GM12873 (cell line): ENCODE results near the gene INPP5A.

Experiments
- CTCF ChIP-seq: IDR thresholded peaks from 2 replicates; pipeline ENCODE4 v1.5.1; 2012; ENCODE audit warnings: low read depth, mild to moderate bottlenecking, moderate library complexity, low read length, control low read depth; ENCODE audit not compliant: insufficient read depth; ENCODE audit errors: missing control alignments

Gene INPP5A

GRCh38 chr10:132565516-132566209 lies 28.1 kb downstream of the INPP5A start:
- no peak for TF ChIP-seq CTCF

- TF ChIP-seq CTCF, result no peak
Observed at GRCh38 chr10:132566892-132567291, 29.3 kb downstream of the INPP5A start.

GRCh38 chr10:132570265-132570664 lies 32.7 kb downstream of the INPP5A start:
- TF ChIP-seq CTCF, result no peak

- no peak for TF ChIP-seq CTCF
Observed at GRCh38 chr10:132570771-132571649, 33.4 kb downstream of the INPP5A start.

- TF ChIP-seq CTCF, result no peak
Observed at GRCh38 chr10:132571650-132572544, 34.3 kb downstream of the INPP5A start.

- TF ChIP-seq CTCF, result no peak
Observed at GRCh38 chr10:132572545-132572937, 35.0 kb downstream of the INPP5A start.
